IPS-NIHi7 (cell line): ENCODE data around the gene CD36.
"Not testable (repeated sequence)": the region's sequence is repeated elsewhere in the genome, so short reads cannot be mapped to it uniquely, and the experiment has no call there.

Experiments
- DNase-seq: peaks from one replicate; pipeline ENCODE4 v3.0.0; 2012; ENCODE audit warnings: mixed read lengths; ENCODE audit errors: extremely low spot score

The CD36 gene

DNA sequence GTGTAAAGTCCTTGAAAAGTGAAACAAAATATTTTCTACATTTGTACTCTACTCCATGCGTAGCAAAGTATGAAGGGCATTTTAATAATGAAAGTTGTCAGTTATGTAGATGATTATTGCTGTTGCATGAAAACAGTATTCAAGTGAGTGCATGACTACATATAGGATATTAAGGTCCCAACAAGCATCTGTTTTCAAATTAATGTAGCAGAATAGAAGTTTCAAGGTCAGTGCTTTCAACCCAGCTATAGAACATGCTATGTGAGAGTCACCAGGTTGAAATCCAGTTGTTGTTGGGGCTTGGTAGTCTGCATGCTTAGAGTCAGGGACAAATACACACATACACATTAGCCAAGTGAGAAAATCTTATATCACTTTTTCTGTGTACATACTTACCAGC is 14.8 kb downstream of the CD36 start:
- DNase-seq, result no peak

DNA sequence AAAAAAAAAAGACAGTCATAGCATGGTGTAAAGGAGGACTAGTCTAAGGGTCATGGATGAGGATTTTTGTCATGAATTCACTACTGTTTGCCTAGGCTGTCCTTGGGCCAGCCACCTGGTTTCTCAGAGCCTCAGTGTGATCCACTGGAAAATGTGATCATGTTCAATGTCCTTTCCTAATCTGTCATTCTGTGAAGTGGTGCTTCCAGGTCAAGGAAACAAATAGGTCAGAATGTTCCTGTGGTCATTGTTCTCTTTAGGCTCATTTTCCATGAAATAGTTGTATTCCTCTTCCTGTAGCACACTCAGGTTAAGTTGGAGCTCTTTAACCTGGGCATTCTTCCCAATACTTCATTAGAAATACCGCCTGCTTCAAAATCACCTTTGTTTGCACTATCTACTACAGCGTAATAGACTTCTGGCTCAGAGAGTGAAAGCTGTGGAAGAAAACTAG is 16.5 kb downstream of the CD36 start:
- DNase-seq, result no peak

DNA sequence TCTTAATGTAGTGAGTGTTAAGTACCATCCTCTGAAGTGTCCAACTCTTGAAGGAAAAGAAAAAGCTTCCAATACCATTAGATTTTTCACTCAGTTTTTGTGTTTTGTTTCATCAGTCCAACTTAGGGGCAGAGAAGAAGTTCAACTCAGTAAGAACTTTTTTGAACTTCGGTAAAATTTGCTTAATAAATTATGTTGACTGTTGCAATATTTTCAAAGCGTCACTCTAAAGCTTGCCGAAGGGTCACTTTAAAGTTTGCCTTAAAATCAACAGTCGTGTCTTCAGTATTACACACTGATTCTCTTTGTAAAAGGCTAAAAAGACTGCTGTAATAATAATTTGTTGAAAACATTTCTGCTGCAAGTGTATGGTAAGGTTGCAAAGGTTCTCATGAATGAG is 17.6 kb downstream of the CD36 start:
- no peak for DNase-seq

DNA sequence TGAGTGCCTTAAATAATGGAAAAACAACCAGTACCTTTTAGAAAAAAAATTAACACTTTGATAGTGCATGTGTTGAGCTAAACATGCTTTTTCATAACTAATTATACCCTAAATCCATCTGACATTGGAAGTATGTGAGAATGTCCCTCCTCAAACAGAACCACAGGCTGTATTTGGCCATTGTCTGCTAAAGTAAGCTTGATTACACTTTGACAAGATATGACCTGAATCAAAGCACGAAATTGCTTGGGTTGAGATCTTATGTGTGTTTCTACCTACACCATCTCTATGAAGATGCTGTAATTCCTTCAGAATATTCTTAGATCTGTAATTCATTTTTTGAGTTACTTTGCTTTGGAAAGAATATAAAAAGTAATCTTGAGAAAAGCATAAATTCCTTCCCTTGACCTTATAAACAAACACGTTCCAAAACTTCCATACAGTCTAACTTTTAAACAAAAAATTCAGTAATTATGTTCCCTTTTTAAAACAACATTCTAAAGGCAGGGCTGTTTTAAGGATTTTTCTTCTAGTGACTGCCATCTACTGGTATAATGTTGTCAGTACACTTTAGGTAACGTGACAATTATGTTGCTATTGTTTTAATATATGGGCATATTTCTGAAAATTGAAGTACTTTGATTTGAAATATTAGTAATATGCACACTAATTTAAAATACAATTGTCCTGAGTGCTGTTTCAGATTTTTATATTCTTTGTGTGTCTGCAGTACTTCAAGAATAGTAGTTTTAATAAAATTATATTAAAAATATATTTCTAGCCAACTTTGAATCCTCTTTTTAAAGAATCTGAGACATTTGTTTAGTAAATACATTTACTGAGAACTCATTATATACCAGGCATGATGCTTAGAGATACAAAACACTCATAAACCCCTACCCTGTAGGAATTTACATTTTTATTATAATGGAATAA is 20.9 kb downstream of the CD36 start:
- peak; percentile 15 for DNase-seq

DNA sequence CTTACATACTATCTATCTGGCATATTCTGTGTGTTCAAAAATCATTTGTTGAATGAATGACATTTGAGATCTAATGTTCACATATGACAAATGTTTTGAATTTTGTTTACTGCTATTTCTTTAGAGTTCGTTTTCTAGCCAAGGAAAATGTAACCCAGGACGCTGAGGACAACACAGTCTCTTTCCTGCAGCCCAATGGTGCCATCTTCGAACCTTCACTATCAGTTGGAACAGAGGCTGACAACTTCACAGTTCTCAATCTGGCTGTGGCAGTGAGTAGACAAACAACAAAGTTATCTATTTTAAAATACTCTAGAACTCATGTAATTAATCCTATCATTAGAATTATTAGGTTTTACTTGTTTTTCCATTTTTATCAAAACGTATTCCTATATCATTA is 22.5 kb downstream of the CD36 start:
- DNase-seq, result no peak

DNA sequence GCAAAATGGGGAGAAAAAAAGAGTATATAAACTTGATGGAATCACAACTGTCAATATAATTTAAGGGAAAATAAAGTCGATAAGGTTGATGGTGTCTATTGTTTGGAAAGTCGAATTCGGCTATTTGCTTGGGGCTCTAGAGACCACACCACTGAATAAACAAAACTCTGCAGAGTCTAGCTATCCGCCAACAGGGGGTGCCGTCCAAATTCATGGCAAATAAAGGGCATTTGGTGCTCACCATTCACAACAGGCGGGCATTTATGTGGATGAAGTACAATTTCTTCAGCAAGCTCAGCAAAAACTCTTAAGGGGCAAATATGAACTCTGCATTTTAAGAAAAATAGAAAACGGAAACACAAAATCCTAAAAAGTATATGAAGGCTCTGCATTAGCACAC is 23.3 kb downstream of the CD36 start:
- peak; percentile 31 for DNase-seq

DNA sequence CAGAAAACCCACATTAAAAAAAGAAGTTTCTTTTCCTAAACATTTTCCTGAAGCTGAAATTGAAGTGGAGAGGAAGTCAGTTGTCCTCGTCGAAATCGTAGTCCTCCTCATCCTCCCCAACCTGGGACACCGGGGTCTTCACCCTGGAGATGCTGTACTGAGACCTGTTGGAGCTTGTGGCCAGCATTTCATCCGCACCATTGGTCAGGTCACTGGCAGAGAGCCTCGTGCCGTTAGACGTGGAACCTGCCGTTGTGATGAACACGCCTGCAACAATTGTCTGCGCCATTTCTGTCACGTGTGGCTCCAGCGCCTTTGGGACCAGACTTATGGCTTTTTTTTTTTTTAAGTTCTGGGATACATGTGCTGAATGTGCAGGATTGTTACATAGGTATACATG is 23.8 kb downstream of the CD36 start:
- DNase-seq, result no peak

DNA sequence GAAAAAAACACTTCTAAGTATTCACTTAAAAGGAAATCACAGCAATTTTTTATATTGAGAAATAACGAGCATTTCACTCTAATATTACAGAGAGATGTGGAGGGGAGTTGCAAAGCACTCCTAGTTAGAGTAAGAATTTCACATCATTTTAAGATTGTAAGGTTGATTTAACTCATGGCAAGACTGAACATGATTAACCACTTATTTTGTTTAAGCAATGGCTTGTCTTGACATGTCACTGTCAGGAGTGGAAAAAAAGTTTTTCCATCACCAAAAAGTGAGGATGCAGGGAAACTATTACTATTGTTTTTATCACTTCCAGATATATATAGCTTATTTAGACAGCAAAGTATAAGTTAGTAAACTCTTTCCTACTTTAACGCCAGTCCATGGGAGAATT is 27.1 kb downstream of the CD36 start:
- no peak for DNase-seq

DNA sequence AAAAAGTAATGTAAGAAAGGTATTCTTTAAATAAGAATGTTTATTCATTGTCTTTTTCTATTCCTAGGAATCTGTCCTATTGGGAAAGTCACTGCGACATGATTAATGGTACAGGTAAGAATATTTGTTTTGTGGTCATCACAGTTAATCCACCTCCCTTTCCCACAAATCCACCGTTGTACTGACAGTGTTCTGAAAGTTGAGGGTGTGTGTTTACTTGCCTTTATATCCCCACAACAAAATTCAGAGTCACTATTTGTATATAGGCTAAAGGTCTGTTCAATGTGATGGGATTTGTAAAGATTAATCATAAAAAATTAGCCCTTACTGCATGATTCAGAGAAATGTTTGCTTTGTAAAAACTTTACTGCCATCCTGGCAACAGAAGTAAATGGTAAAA is 27.9 kb downstream of the CD36 start:
- no peak for DNase-seq

DNA sequence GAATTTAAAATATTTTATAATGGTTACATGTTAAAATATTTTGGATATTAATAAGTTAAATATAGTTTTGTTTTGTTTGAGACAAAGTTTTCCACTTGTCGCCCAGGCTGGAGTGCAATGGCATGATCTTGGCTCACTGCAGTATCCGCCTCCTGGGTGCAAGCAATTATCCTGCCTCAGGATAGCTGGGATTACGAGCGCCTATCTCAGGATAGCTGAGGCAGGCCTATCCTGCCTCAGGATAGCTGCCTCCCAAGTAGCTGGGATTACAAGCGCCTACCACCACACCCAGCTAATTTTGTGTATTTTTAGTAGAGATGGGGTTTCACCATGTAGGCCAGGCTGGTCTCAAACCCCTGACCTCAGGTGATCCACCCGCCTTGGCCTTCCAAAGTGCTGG is 30.9 kb downstream of the CD36 start:
- DNase-seq, result not testable (repeated sequence)

DNA sequence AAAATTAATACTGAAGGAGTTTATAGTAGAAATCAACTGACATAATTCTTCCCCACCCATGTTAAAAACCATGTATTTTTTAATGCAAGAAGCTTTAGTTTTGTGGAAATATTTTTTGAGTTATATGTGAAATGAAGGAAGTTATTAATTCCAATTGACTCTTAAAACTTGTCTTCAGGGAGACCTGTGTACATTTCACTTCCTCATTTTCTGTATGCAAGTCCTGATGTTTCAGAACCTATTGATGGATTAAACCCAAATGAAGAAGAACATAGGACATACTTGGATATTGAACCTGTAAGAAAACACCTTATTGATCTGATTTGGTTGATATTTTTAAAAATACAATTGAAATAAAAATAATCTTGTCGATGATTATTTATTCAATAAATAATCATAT is 33.3 kb downstream of the CD36 start:
- DNase-seq, result no peak

DNA sequence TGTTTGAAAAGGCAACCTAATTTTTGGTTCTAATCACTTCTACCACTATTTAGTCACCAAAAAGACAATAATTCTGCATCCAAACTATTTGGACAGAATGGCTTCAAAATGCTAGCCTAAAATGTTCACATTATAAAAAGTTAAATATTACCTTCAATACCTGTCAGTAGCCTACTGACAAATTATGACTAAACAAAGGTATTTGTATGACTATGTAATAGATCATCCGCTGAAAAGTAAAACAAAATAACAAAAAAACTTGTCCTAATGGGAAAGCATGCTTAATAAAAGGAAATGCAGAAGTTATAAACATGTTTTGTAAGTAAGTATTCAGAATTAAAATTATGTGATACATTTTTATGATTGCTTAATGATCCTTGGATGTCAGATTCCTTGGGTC is 36.6 kb downstream of the CD36 start:
- no peak for DNase-seq

DNA sequence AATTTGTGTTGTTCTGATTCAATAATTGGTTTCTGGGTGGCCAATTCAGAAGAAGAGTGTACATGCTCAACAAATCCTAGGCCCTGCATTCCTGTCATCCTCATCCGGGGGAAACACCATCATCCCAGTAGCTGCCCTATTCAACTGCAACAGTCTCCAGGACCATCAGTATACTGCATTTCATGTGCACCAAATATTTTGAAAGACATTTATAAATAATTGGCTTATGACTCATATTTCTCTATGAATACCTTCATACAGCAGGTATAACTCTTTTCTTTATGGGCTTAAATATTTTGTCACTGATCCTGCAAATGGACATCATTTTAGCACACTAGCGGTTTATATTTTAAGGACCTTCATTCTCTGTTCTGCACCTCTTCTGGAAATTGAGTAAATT is 38.0 kb downstream of the CD36 start:
- DNase-seq, result no peak

DNA sequence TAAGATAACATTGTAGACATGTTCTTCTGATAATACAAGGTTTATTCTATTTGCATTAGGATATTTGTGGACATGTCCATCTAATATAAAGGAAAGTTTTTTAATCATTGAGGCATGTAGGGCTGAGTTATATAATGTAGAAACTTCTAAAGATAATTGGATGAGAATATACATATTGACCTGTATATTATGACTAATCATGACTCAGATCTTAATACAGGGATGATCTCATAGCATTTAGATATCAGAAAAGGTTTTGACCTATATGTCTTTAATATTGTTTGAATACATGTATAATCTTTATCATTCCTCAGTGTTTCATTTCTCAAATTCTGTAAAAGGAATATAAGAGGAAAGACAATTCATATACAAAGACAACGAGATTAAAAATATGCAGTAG is 39.2 kb downstream of the CD36 start:
- no peak for DNase-seq

DNA sequence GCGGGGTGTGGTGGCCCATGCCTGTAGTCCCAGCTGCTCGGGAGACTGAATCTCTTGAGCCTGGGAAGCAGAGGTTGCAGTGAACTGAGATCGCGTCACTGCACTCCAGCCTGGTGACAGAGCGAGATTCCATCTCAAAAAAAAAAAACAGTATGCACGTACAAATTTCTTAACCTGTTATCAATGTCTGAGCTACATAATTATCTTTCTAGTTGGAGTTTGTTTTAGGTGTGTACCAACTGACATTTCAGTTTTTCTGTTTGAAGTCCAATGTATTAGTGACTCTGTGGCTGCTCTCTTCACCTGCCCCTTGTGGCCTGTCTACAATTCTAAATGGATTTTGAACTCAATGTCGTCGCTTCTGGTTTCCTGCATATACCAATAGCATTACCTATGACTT is 40.3 kb downstream of the CD36 start:
- no peak for DNase-seq

DNA sequence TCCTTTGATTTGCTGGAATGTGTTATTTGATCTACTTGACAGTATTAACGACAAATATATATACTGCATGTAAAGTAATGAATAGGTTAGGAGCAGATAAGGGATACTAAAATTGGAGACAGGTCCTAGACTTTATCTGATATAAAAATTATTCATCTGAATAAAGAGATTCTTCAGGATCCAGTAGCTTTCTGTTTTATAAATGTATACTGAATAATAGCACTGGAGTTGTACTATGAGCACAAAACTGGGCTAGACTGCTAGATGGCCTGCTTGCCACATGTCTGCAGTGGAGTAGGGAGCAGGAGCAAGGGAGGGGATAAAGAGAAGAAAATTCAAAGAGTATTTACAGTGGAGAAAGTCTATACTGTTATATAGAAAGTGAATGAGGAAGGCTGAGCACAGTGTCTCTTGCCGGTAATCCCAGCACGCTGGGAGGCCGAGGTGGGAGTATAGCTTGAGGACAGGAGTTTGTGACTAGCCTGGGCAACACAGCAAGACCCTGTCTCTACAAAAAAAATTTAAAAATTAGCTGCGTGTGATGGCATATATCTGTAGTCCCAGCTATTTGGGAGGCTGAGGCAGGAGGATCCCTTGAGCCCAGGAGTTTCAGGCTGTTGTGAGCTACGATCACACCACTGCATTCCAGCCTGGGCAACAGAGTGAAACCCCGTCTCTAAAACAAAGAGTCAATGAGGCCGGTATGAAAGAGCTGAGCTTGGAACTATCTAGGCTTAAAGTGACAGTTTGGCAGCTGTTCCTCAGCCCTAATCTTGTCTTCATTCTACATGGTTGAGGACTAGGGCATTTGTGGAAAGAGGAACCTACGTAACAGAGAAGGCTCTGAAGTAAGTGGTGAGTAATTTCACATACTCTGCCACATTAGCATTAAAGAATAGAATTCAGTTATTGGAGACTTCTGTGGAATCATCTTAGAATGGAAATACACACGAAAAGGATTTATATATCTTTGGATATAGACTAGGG is 41.8 kb downstream of the CD36 start:
- no peak for DNase-seq

DNA sequence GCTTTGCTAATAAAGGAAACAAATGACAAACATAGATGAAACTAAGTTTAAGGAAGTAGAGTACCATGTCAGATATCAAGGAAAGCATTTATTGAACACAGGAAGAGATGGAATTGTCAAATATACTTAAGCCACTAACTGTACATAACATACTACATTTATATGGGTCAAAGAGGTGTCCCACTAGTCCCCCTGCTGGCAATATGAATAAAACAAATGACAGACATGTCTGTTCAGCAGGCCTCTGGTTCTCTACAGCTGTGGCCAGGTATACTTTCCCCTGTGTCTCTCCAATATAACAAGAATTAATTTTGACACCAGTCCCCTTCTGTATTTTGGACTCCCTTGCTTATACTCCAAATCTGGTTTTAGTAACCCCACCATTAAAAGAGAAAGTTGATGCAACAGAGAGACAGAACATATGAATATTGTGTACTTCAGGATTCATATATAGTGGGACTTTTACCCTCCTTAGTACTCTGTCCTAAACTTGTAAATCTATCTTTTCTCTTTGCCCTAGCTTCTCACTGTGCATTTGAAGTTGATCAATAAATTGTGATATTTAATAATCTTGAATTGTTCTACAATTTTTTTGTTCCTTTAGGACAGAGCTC is 42.9 kb downstream of the CD36 start:
- DNase-seq, result no peak

DNA sequence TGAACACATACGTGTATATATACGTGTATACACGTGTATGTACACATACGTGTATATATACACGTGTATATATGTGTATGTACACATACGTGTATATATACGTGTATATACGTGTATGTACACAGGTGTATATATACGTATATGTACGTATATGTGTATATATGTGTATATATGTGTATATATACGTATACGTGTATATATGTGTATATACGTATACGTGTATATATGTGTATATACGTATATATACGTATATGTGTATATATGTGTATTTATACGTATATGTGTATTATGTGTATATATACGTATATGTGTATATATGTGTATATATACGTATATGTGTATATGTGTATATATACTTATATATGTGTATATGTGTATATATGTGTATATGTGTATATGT is 44.3 kb downstream of the CD36 start:
- DNase-seq, result no peak

DNA sequence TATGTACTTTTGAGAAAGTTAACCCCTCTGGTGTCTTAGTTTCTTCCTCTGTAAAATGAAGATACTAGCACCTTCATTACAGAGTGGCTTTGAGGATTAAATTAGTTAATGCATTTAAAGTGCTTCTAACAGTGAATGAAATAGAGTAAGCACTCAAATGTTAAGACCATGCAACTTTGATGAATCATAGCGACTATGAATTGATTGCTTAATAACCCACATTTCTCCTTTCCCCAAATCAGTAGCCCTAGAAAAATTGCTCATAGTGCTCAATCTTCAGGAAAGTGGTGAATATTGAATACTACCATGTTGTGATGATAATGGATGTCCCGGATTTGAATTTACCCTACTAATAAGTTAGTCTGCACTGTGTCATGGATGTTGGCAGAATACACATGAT is 48.1 kb downstream of the CD36 start:
- DNase-seq, result no peak

DNA sequence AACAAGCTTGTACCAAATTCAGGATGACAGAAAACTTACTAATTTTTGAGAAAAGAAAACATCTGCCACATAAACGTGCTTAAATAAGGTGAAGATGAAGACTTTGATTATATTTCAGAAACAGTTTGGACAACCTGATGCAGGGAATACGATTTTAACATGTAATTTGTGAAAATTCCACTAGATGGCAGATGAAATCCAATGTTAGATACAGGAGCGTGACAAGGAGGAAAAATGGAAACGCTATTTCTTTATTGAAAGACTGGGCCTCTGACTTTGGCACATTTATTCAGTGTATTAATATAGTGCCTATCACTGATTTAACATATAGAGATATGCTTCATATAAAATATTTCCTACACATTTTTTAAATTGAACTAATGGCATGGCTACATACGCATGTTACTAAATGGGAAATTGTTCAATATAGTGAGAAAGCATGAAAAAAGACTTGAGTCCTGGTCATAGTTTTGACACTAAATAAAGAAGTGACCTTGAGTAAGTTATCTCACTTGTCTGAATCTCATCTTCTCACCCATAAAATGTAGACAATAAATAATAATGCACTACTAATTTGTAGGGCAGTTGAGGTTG is 60.7 kb downstream of the CD36 start:
- DNase-seq, result peak; percentile 20

DNA sequence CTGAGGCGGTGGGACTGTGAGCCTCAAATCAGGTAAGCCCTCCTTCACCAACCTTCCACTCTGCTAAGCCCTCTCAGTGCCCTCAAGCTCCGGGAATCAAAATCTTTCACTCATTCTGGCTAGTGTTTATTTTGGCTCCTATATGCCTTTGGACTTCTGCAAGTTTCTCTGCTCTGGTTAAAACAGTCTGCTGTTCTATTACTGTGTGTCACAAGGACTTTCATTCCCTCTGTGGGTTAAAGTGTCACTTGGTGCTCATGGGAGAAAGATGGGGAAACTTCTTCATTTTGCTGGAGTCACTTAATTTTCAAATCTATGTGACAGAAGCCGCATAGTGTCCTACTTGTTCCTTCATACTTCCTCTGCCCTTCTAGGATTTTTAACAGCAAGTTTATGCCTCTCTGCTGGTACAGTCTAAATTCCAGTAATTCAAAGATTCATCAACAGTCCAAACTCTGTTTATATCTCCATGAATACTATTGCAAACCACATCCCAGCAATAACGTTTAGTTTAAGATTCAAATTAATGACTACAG is 61.3 kb downstream of the CD36 start:
- DNase-seq, result no peak
